SU-DHL-6 (cell line): Measurements from ENCODE around the gene EPB41L4A.

Experiments used
- H2AFZ ChIP-seq: fragments of 200-600 bp; sonication (generic); 2 replicates; pipeline ENCODE4 v1.6.1; 2014; ENCODE audit warnings: low read depth, mild to moderate bottlenecking, moderate library complexity, mixed read lengths, antibody characterized with exemption, low read length; ENCODE audit not compliant: severe bottlenecking
- H3F3A ChIP-seq: fragments of 200-600 bp; shearing (Covaris generic); 2 replicates; pipeline ENCODE4 v1.6.0; 2016; ENCODE audit warnings: antibody characterized with exemption, mild to moderate bottlenecking; ENCODE audit not compliant: insufficient read depth
- H3K27ac ChIP-seq: fragments of 200-600 bp; sonication (generic); 2 replicates; pipeline ENCODE4 v1.5.1; 2016; ENCODE audit warnings: low read depth, mild to moderate bottlenecking, low read length, moderate library complexity, mixed read lengths
- H3K27me3 ChIP-seq: fragments of 200-600 bp; sonication (generic), shearing (Covaris generic); 2 replicates; pipeline ENCODE4 v1.6.0; 2014; ENCODE audit warnings: mild to moderate bottlenecking, low read length
- H3K36me3 ChIP-seq: fragments of 200-600 bp; sonication (generic); 2 replicates; pipeline ENCODE4 v1.6.1; 2014; ENCODE audit warnings: mild to moderate bottlenecking, low read length, mixed read lengths
- H3K4me2 ChIP-seq: fragments of 300-600, 200-600 bp; shearing (Covaris generic), sonication (generic); 2 replicates; pipeline ENCODE4 v1.6.0; 2014; ENCODE audit warnings: low read length, low read depth, mild to moderate bottlenecking; ENCODE audit not compliant: poor library complexity, severe bottlenecking
- H3K4me3 ChIP-seq: fragments of 200-600 bp; sonication (generic); 2 replicates; pipeline ENCODE4 v1.5.1; 2014; ENCODE audit warnings: antibody characterized with exemption, low read length, mild to moderate bottlenecking, mixed read lengths; ENCODE audit not compliant: insufficient read depth, poor library complexity, severe bottlenecking
- H3K79me2 ChIP-seq: fragments of 200-600 bp; sonication (generic); 2 replicates; pipeline ENCODE4 v1.6.1; 2014; ENCODE audit warnings: mild to moderate bottlenecking, low read length, moderate library complexity; ENCODE audit not compliant: insufficient read depth
- H3K9ac ChIP-seq: fragments of 200-600 bp; sonication (generic); 2 replicates; pipeline ENCODE4 v1.7.0; 2014; ENCODE audit warnings: mild to moderate bottlenecking, low read length
- H3K9me2 ChIP-seq: fragments of 200-600 bp; sonication (generic); replicated peaks from 2 replicates; pipeline ENCODE4 v1.6.1; 2014; ENCODE audit warnings: low read length; ENCODE audit not compliant: insufficient read depth
- H3K9me3 ChIP-seq: fragments of 200-600 bp; sonication (generic); 2 replicates; pipeline ENCODE4 v1.6.1; 2014; ENCODE audit warnings: low read length, mixed read lengths; ENCODE audit not compliant: insufficient read depth
- H4K20me1 ChIP-seq: fragments of 200-600 bp; sonication (generic); 2 replicates; pipeline ENCODE4 v1.6.1; 2014; ENCODE audit warnings: low read depth, mild to moderate bottlenecking, antibody characterized with exemption, low read length, moderate library complexity, mixed read lengths
- CTCF ChIP-seq: fragments of 200-600 bp; sonication (generic); IDR thresholded peaks from one replicate; pipeline ENCODE4 v1.5.1; 2017; ENCODE audit warnings: antibody characterized with exemption, mild to moderate bottlenecking, low read length, moderate library complexity; ENCODE audit not compliant: insufficient read depth, poor library complexity, severe bottlenecking
- EZH2phosphoT487 ChIP-seq: fragments of 200-600 bp; sonication (generic), shearing (Covaris generic); conservative IDR thresholded peaks from 2 replicates; pipeline ENCODE4 v1.6.1; 2018; ENCODE audit warnings: mild to moderate bottlenecking, antibody characterized with exemption, low read length, moderate library complexity, mixed read lengths

The EPB41L4A gene

GRCh38 chr5:112306956-112307355, 112.1 kb downstream of the EPB41L4A start:
- H2AFZ ChIP-seq: no peak overlapping the region
- no peaks in the 10 kb centered on the region for H3K9me2 ChIP-seq
- no peak overlapping the region for H3K4me2 ChIP-seq
- TF ChIP-seq EZH2phosphoT487: no peak
- no peak for TF ChIP-seq CTCF
- H3K36me3 ChIP-seq: no peaks in the 10 kb centered on the region
- no peak overlapping the region for H3K27ac ChIP-seq
- no peaks in the 10 kb centered on the region for H3K9me3 ChIP-seq
- H3K4me3 ChIP-seq: no peak overlapping the region
- no peaks in the 10 kb centered on the region for H4K20me1 ChIP-seq
- H3K79me2 ChIP-seq: no peaks in the 10 kb centered on the region
- no peaks in the 10 kb centered on the region for H3K27me3 ChIP-seq
- no peaks in the 10 kb centered on the region for H3F3A ChIP-seq
- H3K9ac ChIP-seq: no peak overlapping the region

GRCh38 chr5:112304743-112305142, 114.3 kb downstream of the EPB41L4A start:
- H2AFZ ChIP-seq: no peak overlapping the region
- TF ChIP-seq CTCF (no peak), EZH2phosphoT487 (no peak)
- no peaks in the 10 kb centered on the region for H3K9me3 ChIP-seq
- no peaks in the 10 kb centered on the region for H4K20me1 ChIP-seq
- H3K79me2 ChIP-seq: no peaks in the 10 kb centered on the region
- H3F3A ChIP-seq: no peaks in the 10 kb centered on the region
- no peak overlapping the region for H3K9ac ChIP-seq
- H3K4me3 ChIP-seq: no peak overlapping the region
- no peak overlapping the region for H3K4me2 ChIP-seq
- H3K9me2 ChIP-seq: no peaks in the 10 kb centered on the region
- no peak overlapping the region for H3K27ac ChIP-seq
- H3K27me3 ChIP-seq: no peaks in the 10 kb centered on the region
- no peaks in the 10 kb centered on the region for H3K36me3 ChIP-seq

DNA sequence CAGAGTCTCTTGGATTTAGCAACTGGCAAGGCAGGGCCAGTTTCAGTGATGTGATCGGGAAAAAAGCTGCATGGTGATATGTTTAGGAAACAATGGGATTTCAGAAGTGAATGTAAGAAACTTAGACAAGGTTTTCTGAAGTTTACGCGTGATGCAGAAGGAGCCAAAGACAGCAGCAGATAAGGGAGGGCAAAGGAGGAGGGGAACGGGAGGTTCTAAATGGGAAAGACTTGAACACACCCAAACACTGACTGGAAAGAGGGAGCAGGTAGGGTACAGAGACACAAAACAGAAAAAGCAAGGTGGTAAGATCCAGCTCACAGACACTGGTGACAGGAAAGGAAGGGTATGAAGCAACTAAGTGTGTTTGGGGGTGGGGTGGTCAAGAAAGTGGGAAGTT, 115.4 kb downstream of the EPB41L4A start:
- Histone ChIP-seq H4K20me1 (no peaks in the 10 kb centered on the region), H3F3A (no peaks in the 10 kb centered on the region), H3K9ac (no peak overlapping the region), H3K27me3 (no peaks in the 10 kb centered on the region), H2AFZ (no peak overlapping the region), H3K27ac (no peak overlapping the region), H3K79me2 (no peaks in the 10 kb centered on the region), H3K9me2 (no peaks in the 10 kb centered on the region), H3K4me3 (no peak overlapping the region), H3K4me2 (no peak overlapping the region), H3K9me3 (no peaks in the 10 kb centered on the region), H3K36me3 (no peaks in the 10 kb centered on the region)
- no peak for TF ChIP-seq CTCF
- TF ChIP-seq EZH2phosphoT487: no peak
